HG03175 (cell line): ENCODE data around the gene DSCAML1.

Source experiments
- ATAC-seq: cut with Tn5 transposase; IDR thresholded peaks from one replicate; pipeline ENCODE4 v1.9.1; 2021; ENCODE audit warnings: mild to moderate bottlenecking, moderate library complexity; ENCODE audit not compliant: unreplicated experiment

The DSCAML1 gene

DNA sequence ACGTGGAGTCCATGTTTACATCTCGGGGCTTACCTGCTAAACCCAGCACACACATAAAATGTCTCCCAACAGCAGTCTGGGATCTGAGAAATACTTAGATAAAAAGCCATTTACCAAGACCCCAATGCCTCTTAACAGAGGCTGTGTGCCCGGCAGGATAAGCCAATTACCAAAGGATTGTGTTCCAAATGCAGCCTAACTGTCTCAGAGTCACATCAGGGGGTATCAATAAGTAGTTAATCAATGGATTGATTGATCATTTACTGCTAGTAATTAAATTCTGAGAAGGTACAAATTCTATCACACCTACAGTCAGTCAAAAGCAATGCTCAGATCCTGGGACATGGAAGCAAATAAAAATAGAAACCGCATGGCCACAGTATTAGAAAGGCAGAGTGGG is 125.6 kb downstream of the DSCAML1 start:
- ATAC-seq: no peak

DNA sequence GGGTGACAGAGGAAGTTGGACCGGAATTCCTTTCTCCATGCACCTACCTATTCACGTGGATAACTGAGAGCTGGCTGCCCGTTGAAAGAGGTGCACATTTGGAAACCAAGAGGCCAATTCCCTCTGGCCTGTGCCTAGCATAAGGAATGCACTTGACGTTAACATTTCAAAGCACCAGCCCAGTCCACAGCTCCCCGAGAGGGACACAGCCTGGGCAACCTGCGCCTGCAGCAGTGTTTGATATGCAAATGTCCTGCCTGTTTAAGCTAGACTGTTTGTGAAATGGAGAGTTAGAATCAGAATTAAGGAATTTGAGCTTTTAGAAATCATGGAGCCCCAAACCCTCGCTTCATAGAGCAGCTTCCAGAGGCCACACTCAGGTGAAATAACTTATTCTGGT is 126.1 kb downstream of the DSCAML1 start:
- ATAC-seq: no peak

DNA sequence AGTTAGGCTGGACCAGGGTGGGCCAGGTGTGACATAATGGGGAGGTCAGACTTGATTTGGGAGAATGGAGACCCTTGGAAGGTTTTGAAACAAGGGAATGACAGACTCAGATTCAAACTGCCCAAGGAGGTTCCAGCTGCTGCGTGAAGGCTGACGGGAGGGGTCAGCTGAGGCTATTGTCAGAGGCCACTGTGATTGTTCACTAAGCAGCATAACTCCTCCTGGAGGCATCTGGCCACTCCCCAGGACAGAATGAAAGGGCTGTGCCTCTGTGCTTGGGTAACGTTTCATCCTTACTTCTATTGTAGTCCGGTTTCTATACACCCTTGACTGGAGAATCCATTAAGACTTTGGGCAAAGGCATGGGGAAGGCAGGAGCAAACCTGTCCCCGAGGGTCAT is 126.6 kb downstream of the DSCAML1 start:
- no peak for ATAC-seq

DNA sequence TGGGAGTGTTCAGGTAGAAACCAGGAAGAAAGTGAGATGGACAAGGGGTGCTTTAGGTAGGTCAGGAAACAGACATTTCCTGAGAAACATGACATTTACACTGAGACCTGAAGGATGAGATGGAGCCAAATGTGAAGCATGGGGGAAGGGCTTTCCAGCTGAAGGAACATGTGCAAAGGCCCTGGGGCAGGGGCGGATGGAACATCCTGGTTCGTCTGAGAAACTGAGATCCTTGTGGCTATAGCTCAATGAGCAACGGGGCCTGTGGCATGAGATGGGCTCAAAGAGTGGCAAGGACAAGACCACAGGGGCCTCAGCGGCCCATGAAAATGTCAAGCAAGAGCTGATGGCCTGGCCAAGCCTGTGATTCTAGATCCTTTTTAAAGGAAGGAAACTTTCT is 127.4 kb downstream of the DSCAML1 start:
- ATAC-seq: no peak

DNA sequence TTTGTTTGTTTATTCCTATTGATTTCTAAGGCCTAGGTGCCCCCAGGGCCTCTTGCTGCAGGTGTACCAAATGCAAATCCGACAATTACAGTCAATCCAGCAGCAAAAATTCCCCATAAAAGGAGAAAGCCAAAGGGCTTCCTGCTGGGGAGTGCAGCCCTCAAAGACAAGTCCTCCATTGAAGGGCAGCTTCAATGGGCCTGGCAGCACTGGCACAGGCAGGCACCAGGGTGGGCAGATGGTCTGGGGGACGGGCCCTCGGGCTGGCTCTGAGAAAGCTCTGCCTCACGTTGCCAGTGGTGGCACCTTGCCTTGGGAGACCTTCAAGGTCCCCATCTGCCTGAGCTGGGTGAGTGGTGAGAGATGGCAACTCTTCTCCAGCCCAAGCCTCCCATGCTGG is 128.0 kb downstream of the DSCAML1 start:
- ATAC-seq: no peak

DNA sequence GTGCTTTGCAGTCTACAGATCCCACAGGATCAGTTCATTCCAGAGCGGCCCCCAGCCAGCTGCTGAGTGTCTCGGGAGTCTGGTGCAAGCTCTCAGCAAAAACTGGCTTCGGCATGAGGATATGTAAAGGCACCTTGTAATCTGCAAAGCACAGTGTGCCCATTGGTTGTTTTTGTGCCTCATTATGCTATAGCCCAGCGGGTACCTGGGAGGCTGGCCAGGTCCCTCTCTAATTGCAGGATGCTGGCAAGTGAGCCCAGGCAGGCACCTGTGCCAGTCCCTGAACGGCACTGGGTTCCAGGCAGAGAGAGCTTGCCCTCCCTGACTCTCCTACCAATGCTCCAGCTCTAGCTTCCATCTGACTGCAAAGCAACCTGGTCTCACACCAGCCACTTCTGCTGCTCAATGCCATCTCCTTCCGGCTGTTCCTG is 128.7 kb downstream of the DSCAML1 start:
- ATAC-seq: no peak

DNA sequence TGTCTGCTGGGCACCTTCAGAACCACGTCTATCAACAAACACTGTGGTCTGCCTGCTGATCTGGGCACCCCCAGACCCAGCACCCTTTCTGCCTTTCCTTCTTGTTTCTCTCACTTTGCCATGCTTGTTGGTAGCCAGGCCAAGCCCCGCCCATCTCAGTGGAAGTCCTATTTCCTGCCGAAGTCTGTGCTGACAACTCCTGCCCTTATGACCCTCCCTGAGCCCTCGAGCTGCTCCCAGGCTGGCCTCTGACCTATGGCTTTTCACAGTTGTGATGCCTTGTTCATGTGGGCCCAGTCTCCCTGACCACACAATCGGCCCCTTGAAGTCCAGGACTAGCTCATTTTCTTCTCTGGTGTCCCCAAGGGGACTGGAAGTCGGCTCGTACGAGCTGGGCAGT is 132.1 kb downstream of the DSCAML1 start:
- no peak for ATAC-seq

DNA sequence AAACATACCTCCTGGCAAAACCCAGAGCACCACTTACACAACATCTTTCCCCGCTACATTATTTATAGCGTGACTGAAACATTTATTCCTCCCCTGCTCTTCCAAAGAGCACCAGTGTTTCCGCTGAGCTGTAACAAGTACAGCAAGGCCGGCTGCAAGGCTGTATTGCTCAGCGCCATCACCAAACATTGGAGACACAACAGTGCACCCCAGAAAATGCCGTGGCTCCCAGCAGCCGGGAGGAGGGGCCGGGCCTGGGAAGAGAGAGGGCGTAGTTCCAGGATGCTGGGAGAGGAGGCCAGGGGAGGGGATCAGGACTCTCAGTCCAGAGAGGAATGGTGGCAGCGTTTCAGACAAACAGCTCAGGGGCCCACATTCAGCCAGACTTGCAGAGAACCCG is 133.2 kb downstream of the DSCAML1 start:
- no peak for ATAC-seq

DNA sequence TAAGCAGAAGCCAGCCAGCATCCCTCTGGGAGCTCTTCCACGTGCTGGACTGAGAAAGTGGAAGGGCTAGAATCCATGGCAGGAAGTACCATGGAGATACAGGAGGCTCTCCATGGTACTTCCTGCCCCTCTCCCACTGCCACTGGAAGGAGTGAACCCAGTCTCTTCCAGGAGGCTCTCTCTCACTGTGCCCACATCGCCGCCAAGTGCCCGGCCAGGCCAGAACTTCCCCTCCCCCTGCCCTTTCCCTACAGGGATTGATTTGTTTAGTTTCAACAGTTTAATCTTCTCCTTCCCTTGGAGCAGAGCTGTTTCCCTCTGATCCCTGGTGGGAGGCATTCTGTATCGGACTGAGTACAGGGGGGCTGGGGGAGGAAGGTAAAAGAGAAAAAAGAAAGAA is 133.6 kb downstream of the DSCAML1 start:
- ATAC-seq: no peak

DNA sequence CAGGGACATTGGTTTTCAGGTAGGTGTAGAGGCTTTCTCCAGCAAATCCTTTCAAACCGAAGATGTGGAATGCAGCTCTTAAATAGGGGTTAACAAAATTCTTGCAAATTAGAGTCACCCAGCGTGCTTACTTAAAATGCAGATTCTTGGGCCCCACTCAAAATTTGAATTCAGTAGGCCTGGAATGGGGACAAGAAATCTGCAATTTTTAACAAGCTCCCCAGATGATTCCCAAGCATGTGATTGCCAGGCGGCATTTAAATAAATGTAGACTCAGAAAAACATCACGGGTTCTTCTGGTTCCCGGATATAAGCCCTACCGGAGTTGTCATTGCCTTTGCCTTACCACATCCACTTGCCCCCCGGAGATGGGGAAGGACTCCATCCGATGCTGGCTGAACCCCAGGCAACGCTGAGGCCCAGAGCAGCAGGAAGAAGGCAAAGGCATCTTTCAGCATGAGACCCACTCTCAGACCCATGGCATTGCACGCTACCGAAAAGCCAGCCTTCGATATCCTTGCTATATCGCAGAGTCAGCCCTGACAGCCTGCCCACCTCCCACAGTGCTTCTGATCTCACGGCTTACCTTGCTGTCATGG is 134.2 kb downstream of the DSCAML1 start:
- no peak for ATAC-seq

DNA sequence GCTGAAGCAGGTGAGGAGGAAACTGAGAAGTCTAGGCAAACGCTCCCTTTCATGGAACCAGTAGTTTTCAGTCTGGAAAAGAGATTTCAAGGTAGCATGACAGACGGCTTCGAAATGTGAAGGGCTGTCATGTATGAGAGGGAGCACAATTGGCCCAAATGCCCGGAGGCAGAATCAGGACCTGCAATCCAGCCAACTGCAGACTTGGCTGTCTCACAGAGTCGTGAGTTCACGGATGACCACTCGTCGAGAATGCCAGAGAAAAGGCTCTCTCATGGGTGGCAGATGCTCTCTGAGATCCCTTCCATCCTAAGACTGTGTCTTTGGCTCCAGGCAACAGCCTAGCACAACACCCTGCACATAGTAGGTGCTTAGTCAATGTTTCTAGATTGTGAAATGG is 134.8 kb downstream of the DSCAML1 start:
- ATAC-seq: no peak

DNA sequence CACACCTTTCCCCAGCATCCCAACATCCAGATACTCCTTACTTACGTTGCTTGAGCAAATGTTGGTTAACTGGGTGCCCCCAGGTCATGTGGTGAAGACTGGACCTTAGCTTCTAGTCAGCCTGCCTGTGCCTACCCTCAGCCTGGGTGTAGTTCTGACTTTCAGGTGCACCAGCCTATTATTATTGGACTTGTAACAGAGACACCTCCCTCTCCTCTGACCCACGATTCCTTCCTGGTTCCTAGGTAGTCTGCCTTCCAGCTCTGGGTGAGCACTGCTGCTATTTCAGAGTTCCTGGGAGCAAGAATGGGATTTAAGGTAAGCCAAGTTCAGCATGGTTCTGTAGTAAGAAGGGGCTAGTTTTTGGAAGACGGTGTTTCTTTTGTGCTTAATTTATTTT is 138.2 kb downstream of the DSCAML1 start:
- no peak for ATAC-seq

DNA sequence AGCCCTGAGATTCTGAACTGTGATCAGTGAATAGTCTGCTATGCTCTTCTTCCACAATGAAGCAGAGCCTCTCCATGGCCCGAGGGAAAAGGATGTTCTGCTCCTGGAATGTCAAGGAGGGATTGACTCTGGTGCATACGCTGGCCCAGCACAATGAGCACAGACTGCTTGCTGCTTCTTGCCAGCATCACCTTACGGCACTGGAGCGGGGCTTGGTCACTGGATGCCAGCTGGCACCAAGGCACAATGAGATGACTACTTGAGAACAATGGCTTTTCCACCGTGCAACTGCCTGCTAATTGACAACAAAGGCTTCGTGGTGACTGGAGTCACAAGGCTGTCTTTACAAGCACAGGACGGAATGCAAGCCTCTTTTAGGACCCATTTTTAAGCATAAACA is 139.2 kb downstream of the DSCAML1 start:
- no peak for ATAC-seq

DNA sequence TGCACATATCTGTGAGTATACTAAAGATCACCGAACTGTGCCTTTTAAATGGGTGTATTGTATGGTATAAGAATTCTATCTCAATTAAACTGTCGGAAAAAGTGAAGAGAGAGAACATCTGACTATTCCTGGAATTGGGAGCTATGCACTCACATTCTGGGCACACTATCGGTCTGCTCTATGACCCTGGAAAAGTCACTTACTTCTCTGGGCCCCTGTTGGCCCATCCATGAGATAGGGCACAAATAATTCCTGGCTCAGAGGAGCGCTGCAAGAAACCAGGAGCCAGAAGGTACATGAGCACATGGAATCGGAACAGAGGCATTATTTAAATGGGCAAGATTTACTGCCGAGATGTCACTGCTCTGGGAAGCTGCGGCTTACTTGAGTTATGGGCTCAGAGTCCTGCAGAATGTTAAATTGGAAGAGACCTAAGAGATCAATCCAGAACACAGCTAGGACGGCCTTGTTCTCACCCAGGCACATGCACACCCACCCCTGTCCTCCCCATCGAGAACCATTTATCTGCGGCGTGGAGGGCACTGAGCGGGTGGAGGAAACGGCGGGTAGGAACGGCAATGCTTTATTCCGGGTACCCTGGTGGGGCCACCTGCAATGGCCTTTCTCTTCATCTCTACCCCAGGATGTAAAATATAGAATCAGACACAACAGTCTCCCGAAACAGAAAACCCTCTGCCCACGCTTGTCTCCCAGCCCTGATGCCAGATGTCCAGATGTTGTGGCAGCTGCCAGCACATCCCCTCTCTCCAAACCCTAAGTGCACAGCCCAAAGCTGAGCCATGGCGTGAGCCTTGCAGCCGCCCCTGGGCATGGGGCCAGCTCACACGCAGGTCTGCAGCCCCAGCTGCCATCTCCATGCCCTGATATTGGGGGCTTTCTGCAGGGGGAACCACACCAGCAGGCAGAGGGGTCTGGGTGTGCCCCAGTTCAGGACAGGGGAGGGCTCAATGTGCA is 142.4 kb downstream of the DSCAML1 start:
- no peak for ATAC-seq

DNA sequence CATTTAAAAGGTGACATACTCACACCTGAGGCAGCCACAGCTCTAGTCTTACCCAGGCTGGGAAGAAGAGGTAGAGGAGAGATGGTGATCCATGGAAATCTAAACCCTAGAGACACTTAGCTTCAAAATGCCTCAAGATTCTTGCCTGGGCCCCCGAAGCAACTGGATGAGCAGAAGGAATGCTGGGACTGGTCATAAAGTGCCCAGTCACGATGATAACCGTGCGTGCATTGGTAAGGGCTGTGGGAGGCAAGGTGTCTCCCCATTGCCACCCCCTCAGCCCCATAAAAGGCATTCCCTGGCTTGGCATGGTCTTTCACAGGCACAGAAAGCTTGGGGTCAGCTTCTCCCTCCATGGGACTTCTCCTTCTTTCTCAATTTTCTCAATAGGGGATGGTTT is 144.5 kb downstream of the DSCAML1 start:
- ATAC-seq: no peak

DNA sequence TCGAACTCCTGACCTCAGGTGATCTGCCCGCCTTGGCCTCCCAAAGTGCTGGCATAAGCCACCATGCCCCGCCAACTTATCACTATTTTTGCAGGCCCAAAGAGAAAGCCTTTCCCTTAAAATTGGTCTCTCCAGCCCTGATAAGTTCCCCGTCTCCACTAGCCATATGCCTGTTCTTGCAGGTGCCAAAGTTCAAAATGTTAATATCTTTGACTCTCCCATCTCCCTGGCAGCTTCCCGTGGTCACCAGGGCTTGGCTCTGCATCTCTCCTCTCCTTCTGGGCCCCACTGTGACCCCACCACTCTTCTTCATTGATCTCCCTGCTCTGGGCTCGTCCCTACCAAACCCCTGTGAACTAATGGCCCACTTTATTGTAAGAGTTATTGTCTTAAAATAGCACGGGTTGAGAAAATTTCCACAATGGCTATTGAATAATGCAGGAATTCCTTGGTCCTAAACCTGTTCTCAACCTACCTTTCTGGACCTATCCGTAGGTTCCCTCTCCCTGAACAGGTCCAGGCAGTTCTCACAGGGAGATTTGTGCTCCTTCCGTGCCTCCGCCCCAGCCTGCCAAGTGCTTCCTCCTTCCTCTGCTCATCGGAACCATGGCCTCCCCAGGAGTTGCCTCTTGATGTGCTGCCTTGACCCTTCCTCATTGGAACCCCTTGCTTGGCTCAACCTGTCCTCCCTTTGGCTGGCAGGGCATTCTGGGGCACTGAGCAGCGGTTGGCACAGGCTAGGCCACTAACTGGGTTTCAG is 147.5 kb downstream of the DSCAML1 start:
- ATAC-seq: no peak

DNA sequence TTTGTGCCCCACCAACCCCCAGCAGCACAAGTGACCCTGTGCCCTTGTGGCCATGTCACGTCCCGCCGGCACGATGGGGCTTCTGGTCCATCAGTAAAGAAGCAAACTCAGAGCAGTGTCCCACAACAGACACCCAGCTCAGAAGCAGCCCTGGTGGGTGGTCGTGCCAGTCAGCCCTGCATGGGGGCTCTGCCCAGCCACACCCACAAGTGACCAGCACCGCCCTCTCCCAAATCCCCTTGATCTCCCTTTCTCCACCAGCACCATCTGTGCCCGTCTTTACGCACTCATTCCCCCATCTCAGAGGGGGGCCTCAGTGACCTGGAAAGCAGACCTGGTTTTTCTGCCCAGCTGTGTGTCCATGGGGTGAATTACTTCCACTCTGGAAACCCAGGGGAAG is 149.1 kb downstream of the DSCAML1 start:
- no peak for ATAC-seq

DNA sequence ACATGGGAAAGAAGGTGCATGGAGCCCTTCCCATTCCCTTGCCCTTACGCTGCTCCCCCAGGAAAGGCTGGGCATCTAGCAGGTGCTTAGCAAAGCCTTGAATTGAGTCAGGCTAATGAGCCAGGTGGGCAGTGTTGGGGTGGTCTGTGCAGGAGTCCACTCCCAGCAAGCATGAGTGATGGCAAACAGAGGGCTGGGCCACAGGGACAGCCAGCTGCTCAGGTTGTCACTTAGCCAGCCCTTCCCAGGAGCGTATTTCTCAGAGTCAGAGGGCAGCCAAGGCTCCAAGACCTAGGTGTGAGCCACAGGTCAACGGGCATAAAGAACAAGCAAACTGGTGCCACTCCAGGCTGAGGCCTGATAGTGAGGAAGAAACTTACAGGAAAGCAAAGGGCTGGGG is 149.8 kb downstream of the DSCAML1 start:
- ATAC-seq: no peak

DNA sequence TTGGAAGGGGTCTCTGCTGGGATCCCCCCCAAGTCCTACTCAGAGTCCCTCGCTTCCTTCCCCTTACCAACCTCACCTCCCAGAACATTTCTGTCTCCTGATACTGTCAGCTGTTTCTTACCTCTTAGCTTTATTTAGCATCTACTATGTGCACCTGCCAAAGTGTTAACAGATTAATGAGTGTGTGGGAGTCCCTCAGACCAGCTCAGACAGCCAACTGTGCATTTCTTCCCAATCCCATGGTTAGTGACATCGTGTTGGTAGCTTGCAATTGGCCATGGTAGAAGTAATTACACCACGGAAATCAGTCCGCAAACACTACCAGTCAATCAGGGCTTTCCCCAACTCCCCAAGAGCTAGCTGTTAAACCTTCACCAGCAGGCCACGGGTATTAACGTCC is 150.6 kb downstream of the DSCAML1 start:
- no peak for ATAC-seq

DNA sequence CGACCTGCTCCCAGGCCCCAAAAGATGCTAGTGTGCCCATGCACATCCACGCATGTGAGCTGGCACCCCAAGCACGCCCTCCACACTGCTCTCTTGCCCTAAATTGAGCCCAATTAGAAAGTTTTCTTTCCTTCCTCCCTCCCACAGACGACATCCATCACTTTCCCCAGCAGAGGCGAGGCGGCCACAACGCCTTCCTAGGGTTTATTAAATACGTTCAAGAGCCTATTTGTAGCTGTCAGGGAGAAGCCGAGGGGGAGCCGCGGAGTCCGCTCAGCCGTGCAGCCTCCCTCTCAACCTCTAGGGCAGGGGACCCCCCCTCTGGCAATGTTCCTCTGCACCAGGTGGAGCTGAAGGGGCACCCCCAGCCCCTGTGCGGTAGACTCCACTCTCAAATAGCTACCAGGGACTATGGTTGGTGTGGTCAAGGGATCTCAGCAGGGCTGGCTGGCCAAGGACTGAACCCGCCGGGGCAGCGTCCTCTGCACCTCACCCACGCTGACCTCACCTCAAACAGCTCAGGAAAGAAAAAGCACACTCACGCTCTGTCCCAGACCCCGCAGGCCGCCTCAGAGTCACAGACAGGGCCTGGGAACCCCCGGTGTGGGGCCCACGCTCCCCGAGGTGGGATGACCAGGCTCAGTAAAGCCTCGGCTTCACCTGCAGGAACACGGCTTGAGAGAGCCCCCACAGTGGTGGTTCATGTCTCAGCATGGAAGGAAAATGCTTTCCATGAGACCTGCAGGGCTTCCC is 152.4 kb downstream of the DSCAML1 start:
- no peak for ATAC-seq
